NCI-H2107 treated with DMSO at 0.1 percent for 48 hours (cell line): Measurements from ENCODE around the gene SORCS2.

Experiments
- DNase-seq: peaks from one replicate; lab custom pipeline; 2025; ENCODE audit not compliant: unreplicated experiment; lab: John Stamatoyannopoulos, UW

SORCS2 gene

GRCh38 chr4:7399440-7400234 lies 207.3 kb downstream of the SORCS2 start:
- no peak for DNase-seq

DNA sequence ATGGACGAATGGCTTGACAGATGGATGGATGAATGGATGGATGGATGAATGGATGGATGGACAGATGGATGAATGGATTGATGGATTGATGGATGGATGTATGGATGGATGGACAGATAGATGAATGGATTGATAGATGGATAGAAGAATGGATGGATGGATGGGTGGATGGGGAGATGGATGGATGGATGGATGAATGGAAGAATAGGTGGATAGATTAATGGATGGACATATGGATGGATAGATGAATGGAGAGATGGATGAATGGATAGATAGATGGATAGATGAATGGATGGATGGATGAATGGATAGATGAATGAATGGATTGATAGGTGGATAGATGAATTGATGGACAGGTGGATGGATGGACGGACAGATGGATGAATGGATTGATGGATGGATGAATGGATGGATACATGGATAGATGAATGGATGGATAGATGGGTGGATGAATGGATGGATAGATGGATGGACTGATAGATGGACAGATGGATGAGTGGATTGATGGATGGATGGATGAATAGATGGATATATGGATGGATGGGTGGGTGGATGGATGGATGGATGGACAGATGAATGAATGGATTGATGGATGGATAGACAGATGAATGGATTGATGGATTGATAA lies 208.4 kb downstream of the SORCS2 start:
- DNase-seq: no peak

GRCh38 chr4:7402526-7402925 lies 210.2 kb downstream of the SORCS2 start:
- DNase-seq: no peak

- DNase-seq: no peak
Measured at GRCh38 chr4:7403001-7403400, 210.7 kb downstream of the SORCS2 start.

GRCh38 chr4:7408166-7408565 lies 215.8 kb downstream of the SORCS2 start:
- no peak for DNase-seq

GRCh38 chr4:7410446-7410845 lies 218.1 kb downstream of the SORCS2 start:
- no peak for DNase-seq

DNA sequence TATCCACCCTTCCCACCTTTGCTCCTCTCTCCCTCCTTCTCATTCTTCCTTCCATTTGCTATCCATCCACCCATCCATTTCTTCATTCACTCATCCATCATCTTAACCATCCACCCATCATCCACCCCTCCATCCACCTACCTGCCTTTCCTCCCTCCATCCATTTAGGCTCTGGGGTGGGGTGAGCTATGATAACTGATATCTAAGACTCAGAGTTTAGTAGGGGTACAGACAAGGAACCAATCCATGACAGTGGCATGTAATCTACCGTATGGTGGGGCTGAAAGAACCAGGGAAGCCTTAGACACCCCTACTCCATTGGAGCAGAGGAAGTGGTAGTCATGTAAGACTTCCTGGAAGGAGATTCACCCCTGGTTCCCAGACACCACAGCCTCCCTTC lies 219.2 kb downstream of the SORCS2 start:
- no peak for DNase-seq

DNA sequence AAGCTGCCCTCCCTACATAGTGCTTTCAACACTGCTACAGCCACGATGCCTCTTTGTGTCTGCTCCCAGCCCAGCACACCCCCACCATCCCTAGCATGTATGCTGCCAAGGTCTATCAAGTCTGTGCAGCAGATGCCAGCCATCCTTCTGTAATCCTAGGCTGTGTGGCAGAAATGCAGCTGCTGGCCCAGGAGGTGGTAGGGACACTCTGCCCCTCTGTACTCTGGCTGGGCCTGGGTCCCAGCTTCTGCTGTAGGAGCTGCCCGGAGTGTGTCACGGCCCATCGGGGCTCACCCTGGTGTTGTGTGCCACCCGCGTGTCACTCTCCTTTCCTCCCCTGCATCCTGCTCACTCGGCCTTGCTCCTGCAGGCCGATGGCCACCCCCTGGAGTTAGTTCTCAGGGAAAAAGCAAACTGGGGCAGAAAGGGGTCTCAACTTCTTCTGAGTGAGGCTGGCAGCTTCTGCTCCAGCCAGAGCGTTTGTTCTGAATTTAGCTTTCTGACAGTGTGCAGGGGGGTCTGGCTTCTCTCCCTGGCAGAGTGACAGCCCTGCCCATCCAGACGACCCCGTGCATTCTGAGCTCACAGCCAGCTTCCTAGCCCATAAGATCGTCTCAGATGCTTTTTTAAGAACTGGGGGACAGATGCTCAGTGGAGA lies 219.7 kb downstream of the SORCS2 start:
- DNase-seq: no peak

DNA sequence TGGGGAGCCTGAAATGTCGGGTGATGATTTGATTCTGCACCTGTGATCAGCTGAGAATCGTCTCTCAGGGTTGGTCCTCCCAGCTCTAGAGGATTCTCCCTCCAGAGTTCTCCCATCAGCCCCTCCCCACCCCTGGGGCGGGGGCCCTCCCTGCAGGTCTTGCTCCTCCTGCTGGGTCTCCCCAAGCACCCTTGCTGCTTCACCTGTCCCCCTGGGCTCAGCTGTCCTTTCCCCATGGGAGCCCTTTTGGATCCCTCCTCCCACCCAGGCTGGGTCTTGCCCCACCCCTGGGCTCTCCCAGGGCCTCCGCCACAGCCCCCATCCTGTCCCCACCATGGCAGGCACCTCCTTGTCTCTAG lies 220.2 kb downstream of the SORCS2 start:
- no peak for DNase-seq

GRCh38 chr4:7414046-7414445 lies 221.7 kb downstream of the SORCS2 start:
- DNase-seq: no peak

- no peak for DNase-seq
Measured at GRCh38 chr4:7414736-7415510, 222.6 kb downstream of the SORCS2 start.

GRCh38 chr4:7415927-7416686 lies 223.8 kb downstream of the SORCS2 start:
- DNase-seq: no peak

- no peak for DNase-seq
Measured at GRCh38 chr4:7416745-7417432, 224.6 kb downstream of the SORCS2 start.

- DNase-seq: no peak
Measured at GRCh38 chr4:7417639-7418038, 225.3 kb downstream of the SORCS2 start.

- DNase-seq: no peak
Measured at GRCh38 chr4:7418131-7418943, 226.0 kb downstream of the SORCS2 start.

DNA sequence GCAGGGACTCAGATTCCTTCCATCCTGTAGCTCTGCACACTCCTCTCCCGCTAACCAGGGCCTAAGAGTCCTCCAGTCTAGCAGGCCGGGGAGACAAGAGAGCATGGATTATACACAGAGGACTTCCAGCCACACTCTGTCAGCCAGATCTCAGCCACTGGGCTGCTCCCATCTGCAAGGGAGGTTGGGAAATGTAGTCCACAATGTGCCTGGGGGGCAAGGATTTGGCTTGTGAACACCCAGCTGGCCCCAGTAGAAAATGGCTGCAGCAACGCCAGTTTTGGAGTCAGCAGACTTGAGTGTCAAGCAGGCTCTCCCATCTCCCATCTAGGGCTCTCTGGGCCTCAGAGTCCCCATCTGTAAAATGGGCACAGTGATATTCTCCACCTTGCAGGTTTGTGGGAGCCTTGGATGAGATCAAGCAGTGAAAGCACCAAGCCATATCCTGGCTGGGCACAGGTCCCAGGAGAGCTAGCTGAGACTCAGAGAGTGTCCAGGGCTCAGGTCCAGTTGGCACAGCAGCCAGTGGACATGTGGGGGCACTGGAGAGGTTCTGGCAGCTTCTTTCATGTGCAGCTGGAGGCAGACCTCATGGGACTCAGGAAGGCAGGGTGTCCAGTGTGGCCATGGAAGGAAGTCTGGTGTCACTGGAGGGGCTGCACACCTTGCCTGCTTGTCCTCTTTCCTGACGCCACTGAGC lies 227.8 kb downstream of the SORCS2 start:
- DNase-seq: no peak

DNA sequence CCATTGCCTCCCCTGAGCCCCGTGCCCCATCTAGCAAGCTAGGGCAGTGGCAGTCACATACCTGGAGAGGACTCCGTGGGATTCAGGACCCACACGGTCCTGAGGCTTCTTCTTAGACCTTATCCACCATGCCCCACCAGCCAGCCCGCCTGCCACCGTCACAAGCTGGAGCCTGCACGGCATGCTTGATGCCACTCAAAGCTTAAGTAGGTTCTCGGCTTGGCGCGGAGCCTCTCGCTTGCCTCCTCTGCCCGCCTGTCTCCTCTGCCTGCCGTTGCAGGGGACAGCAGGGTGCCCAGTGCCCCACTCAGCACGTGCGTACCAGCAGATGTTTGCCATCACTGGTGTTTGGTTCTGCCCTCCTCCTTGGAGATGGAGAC lies 228.3 kb downstream of the SORCS2 start:
- DNase-seq: no peak

DNA sequence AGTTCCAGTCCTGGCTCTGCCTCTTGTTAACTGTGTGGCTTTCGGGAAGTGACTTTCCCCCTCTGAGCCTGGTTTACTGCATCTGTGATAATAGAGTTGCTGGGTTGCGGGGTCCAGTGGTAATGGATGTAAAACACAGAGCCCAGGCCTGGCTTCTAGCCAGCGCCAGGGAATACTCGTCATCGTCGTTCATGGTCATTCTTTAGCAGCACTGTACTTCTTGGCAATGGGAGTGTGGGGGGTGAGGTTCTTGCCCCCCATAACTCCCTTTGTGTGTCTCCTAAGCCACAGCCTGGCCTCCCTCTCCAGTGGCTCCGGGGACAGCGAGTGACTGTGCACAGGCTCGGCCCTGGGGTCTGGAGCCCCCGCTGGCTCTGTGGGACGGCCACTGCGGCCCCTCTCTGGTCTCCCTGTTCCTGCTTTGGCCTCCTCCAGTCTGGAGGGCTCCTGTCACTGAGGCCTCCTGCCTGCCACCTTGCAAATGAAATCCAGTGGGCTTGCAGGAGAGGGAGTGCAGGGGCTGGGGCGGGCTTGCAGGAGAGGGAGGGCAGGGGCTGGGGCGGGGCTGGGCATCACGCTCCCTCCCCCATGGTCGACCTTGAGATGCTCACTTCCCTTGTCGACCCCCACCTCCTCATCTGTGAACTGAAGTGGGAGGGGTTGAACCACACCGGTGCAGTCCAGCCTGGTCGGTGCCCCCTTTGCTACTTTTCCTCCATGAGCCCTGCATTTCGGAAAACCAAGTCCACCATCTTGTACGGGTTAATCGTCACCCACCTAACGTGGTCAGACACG lies 229.2 kb downstream of the SORCS2 start:
- DNase-seq: no peak
